ENCODE results near the gene GAREM1. TPM values are rescaled to one million over a fixed set of nuclear protein-coding genes. Genes with fewer than 3 reads are reported as not detected.

Gene GAREM1
- total and polyA plus RNA-seq, 2 donors (not counting 1 experiment from before 2014, with no cell fraction given): 0.92 to 1.5 TPM

- H3K9ac ChIP-seq (ENCODE audit: insufficient read depth, low read length): no peak overlapping the region
- H3K27me3 ChIP-seq (ENCODE audit: control insufficient read depth, insufficient read depth, low read length): no peaks in the 10 kb centered on the region
- no peaks in the 10 kb centered on the region for H3K79me2 ChIP-seq (ENCODE audit: control insufficient read depth, insufficient read depth, low read length)
- H3K4me1 ChIP-seq (ENCODE audit: control insufficient read depth, extremely low read depth, insufficient read depth, low read length): no peaks in the 10 kb centered on the region
- H3K9me3 ChIP-seq (ENCODE audit: control insufficient read depth, insufficient read depth, low read depth, low read length): no peaks in the 10 kb centered on the region
- H2AFZ ChIP-seq (ENCODE audit: low read length): no peak overlapping the region
- no peak overlapping the region for H3K4me2 ChIP-seq (ENCODE audit: extremely low read depth, insufficient read depth, low read length)
- no peaks in the 10 kb centered on the region for H4K20me1 ChIP-seq (ENCODE audit: control insufficient read depth, extremely low read depth, insufficient read depth, low read length)
- no peaks in the 10 kb centered on the region for H3K36me3 ChIP-seq (ENCODE audit: control insufficient read depth, insufficient read depth, low read length)
- DNase-seq (ENCODE audit: low read depth in 2 of 2): peak in 1 of 2 donors; percentile 33
- H3K27ac ChIP-seq (ENCODE audit: insufficient read depth, low read length): no peak overlapping the region
- no peak for TF ChIP-seq EZH2 (IDR thresholded peaks at IDR 0.05; ENCODE audit: low read length, missing control alignments)
- TF ChIP-seq, protein P1, sequence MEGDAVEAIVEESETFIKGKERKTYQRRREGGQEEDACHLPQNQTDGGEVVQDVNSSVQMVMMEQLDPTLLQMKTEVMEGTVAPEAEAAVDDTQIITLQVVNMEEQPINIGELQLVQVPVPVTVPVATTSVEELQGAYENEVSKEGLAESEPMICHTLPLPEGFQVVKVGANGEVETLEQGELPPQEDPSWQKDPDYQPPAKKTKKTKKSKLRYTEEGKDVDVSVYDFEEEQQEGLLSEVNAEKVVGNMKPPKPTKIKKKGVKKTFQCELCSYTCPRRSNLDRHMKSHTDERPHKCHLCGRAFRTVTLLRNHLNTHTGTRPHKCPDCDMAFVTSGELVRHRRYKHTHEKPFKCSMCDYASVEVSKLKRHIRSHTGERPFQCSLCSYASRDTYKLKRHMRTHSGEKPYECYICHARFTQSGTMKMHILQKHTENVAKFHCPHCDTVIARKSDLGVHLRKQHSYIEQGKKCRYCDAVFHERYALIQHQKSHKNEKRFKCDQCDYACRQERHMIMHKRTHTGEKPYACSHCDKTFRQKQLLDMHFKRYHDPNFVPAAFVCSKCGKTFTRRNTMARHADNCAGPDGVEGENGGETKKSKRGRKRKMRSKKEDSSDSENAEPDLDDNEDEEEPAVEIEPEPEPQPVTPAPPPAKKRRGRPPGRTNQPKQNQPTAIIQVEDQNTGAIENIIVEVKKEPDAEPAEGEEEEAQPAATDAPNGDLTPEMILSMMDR (conservative IDR thresholded peaks at IDR 0.05 in 1 of 2, IDR thresholded peaks at IDR 0.05 in 1 of 2; ENCODE audit: low read depth in 1 of 2, low read length in 2 of 2): no peak
- H3K4me3 ChIP-seq (replicated peaks in 1 of 4; ENCODE audit: control extremely low read depth in 1 of 4, insufficient read depth in 1 of 4, low read depth in 3 of 4, low read length in 4 of 4): no peak overlapping the region
Measured at GRCh38 chr18:32443706-32444215, 26.9 kb downstream of the GAREM1 start.

GRCh38 chr18:32443033-32443705 is 27.5 kb downstream of the GAREM1 start:
- no peak overlapping the region for H3K9ac ChIP-seq (ENCODE audit: insufficient read depth, low read length)
- TF ChIP-seq, protein P1 (conservative IDR thresholded peaks at IDR 0.05 in 1 of 2, IDR thresholded peaks at IDR 0.05 in 1 of 2; ENCODE audit: low read depth in 1 of 2, low read length in 2 of 2): no peak
- TF ChIP-seq EZH2 (IDR thresholded peaks at IDR 0.05; ENCODE audit: low read length, missing control alignments): no peak

GRCh38 chr18:32442575-32442974 is 28.1 kb downstream of the GAREM1 start:
- H2AFZ ChIP-seq (ENCODE audit: low read length): no peak overlapping the region
- no peaks in the 10 kb centered on the region for H3K79me2 ChIP-seq (ENCODE audit: control insufficient read depth, insufficient read depth, low read length)
- H3K4me3 ChIP-seq (replicated peaks in 1 of 4; ENCODE audit: control extremely low read depth in 1 of 4, insufficient read depth in 1 of 4, low read depth in 3 of 4, low read length in 4 of 4): no peak overlapping the region
- no peaks in the 10 kb centered on the region for H4K20me1 ChIP-seq (ENCODE audit: control insufficient read depth, extremely low read depth, insufficient read depth, low read length)
- no peaks in the 10 kb centered on the region for H3K36me3 ChIP-seq (ENCODE audit: control insufficient read depth, insufficient read depth, low read length)
- no peak overlapping the region for H3K27ac ChIP-seq (ENCODE audit: insufficient read depth, low read length)
- TF ChIP-seq EZH2 (IDR thresholded peaks at IDR 0.05; ENCODE audit: low read length, missing control alignments): no peak
- TF ChIP-seq, protein P1 (conservative IDR thresholded peaks at IDR 0.05 in 1 of 2, IDR thresholded peaks at IDR 0.05 in 1 of 2; ENCODE audit: low read depth in 1 of 2, low read length in 2 of 2): no peak
- H3K9me3 ChIP-seq (ENCODE audit: control insufficient read depth, insufficient read depth, low read depth, low read length): no peaks in the 10 kb centered on the region
- H3K4me1 ChIP-seq (ENCODE audit: control insufficient read depth, extremely low read depth, insufficient read depth, low read length): no peaks in the 10 kb centered on the region
- no peak overlapping the region for H3K4me2 ChIP-seq (ENCODE audit: extremely low read depth, insufficient read depth, low read length)
- no peak for DNase-seq (ENCODE audit: low read depth in 2 of 2)
- H3K9ac ChIP-seq (ENCODE audit: insufficient read depth, low read length): no peak overlapping the region
- H3K27me3 ChIP-seq (ENCODE audit: control insufficient read depth, insufficient read depth, low read length): no peaks in the 10 kb centered on the region

More at GRCh38 chr18:32443033-32443705, 27.5 kb downstream of the GAREM1 start:
- Histone ChIP-seq H3K4me3 (replicated peaks in 1 of 4; ENCODE audit: control extremely low read depth in 1 of 4, insufficient read depth in 1 of 4, low read depth in 3 of 4, low read length in 4 of 4) (no peak overlapping the region), H3K36me3 (ENCODE audit: control insufficient read depth, insufficient read depth, low read length) (no peaks in the 10 kb centered on the region), H2AFZ (ENCODE audit: low read length) (no peak overlapping the region), H3K9me3 (ENCODE audit: control insufficient read depth, insufficient read depth, low read depth, low read length) (no peaks in the 10 kb centered on the region), H3K4me1 (ENCODE audit: control insufficient read depth, extremely low read depth, insufficient read depth, low read length) (no peaks in the 10 kb centered on the region), H3K4me2 (ENCODE audit: extremely low read depth, insufficient read depth, low read length) (no peak overlapping the region), H3K27me3 (ENCODE audit: control insufficient read depth, insufficient read depth, low read length) (no peaks in the 10 kb centered on the region), H4K20me1 (ENCODE audit: control insufficient read depth, extremely low read depth, insufficient read depth, low read length) (no peaks in the 10 kb centered on the region), H3K79me2 (ENCODE audit: control insufficient read depth, insufficient read depth, low read length) (no peaks in the 10 kb centered on the region), H3K27ac (ENCODE audit: insufficient read depth, low read length) (no peak overlapping the region)
- peak in 1 of 2 donors; percentile 17 for DNase-seq (ENCODE audit: low read depth in 2 of 2)
